LNCaP clone FGC (cell line): ENCODE data around the gene PSTPIP2.

ENCODE experiments used
- DNase-seq: peaks from one replicate; pipeline ENCODE4 v3.0.0-alpha.2; 2011; ENCODE audit warnings: low read depth
- H3K4me3 ChIP-seq: 2 replicates; pipeline ENCODE4 v1.5.1; 2011; ENCODE audit warnings: mild to moderate bottlenecking, low read depth, low read length, control low read depth
- CTCF ChIP-seq: IDR thresholded peaks from 2 replicates; pipeline ENCODE4 v1.5.1; 2012; ENCODE audit warnings: mild to moderate bottlenecking; ENCODE audit not compliant: control insufficient read depth, insufficient read depth; ENCODE audit errors: extremely low read depth

Gene PSTPIP2

GRCh38 chr18:46070232-46070631, 1.8 kb downstream of the PSTPIP2 start:
- no peak for TF ChIP-seq CTCF
- H3K4me3 ChIP-seq: no peak overlapping the region

GRCh38 chr18:46069524-46069923, 2.5 kb downstream of the PSTPIP2 start:
- DNase-seq: no peak
- no peak overlapping the region for H3K4me3 ChIP-seq
- TF ChIP-seq CTCF: no peak

More at GRCh38 chr18:46070232-46070631, 1.8 kb downstream of the PSTPIP2 start:
- no peak for DNase-seq

- no peak for DNase-seq
- no peak for TF ChIP-seq CTCF
- no peak overlapping the region for H3K4me3 ChIP-seq
Observed at GRCh38 chr18:46068763-46069162, 3.3 kb downstream of the PSTPIP2 start.

GRCh38 chr18:46067438-46068007, 4.5 kb downstream of the PSTPIP2 start:
- peak; percentile 79 for DNase-seq
- no peak overlapping the region for H3K4me3 ChIP-seq
- TF ChIP-seq CTCF: no peak

GRCh38 chr18:46062781-46063180, 9.3 kb downstream of the PSTPIP2 start:
- no peak overlapping the region for H3K4me3 ChIP-seq
- TF ChIP-seq CTCF: no peak
- DNase-seq: no peak

- no peak for TF ChIP-seq CTCF
- DNase-seq: no peak
- H3K4me3 ChIP-seq: no peak overlapping the region
Observed at GRCh38 chr18:46061796-46062195, 10.3 kb downstream of the PSTPIP2 start.

GRCh38 chr18:46061387-46061786, 10.7 kb downstream of the PSTPIP2 start:
- no peak for TF ChIP-seq CTCF

More at GRCh38 chr18:46061387-46061786, 10.7 kb downstream of the PSTPIP2 start:
- no peak overlapping the region for H3K4me3 ChIP-seq
- no peak for DNase-seq
